Lung (tissue), 12 donors: Measurements from ENCODE around the gene PBX3. TPM values are rescaled to one million over a fixed set of nuclear protein-coding genes. Genes with fewer than 3 reads are reported as not detected.

Experiments
- ATAC-seq: fragments of 200-7000 bp; cut with Tn5 transposase; one replicate; pipeline ENCODE4 v1.9.1; 2020; ENCODE audit warnings: moderate number of reproducible peaks; ENCODE audit not compliant: insufficient read depth, low FRiP score
- DNase-seq, 3 donors: peaks; one replicate each; pipeline ENCODE4 v3.0.0-alpha.2; 2013 to 2017
- H3K27ac ChIP-seq, 2 donors: one replicate each; pipeline ENCODE4 v1.5.1; 2013; ENCODE audit warnings: mild to moderate bottlenecking in 2 of 2, moderate library complexity in 2 of 2, control low read depth in 1 of 2, inconsistent platforms in 1 of 2, low read depth in 1 of 2, low read length in 1 of 2
- H3K27me3 ChIP-seq, 3 donors: one replicate each; pipeline ENCODE4 v1.5.1; 2013; ENCODE audit warnings: low read length in 2 of 3; ENCODE audit not compliant: control insufficient read depth in 3 of 3, insufficient read depth in 3 of 3
- H3K36me3 ChIP-seq, 4 donors: one replicate each; pipeline ENCODE4 v1.5.1; 2013; ENCODE audit warnings: low read length in 4 of 4, mild to moderate bottlenecking in 1 of 4, moderate library complexity in 1 of 4; ENCODE audit not compliant: control insufficient read depth in 4 of 4, insufficient read depth in 4 of 4
- H3K4me1 ChIP-seq, 5 donors: one replicate each; pipeline ENCODE4 v1.5.1; 2013; ENCODE audit warnings: low read length in 5 of 5, mild to moderate bottlenecking in 2 of 5, moderate library complexity in 1 of 5; ENCODE audit not compliant: control insufficient read depth in 5 of 5, insufficient read depth in 5 of 5
- H3K4me3 ChIP-seq: one replicate; pipeline ENCODE4 v1.5.1; 2013; ENCODE audit warnings: mild to moderate bottlenecking, control low read depth, moderate library complexity
- H3K9ac ChIP-seq, 2 donors: one replicate each; pipeline ENCODE4 v1.5.1; 2013; ENCODE audit warnings: low read length in 2 of 2, control low read depth in 1 of 2; ENCODE audit not compliant: insufficient read depth in 1 of 2
- H3K9me3 ChIP-seq, 4 donors: one replicate each; pipeline ENCODE4 v1.5.1; 2013; ENCODE audit warnings: low read length in 3 of 4, mild to moderate bottlenecking in 1 of 4, moderate library complexity in 1 of 4; ENCODE audit not compliant: control insufficient read depth in 4 of 4, insufficient read depth in 3 of 4
- WGBS, 2 donors: extraction: QIAGEN DNeasy Blood & Tissue Kit; methylation state at CpG; one replicate each; pipeline ENCODE4 v1.1.7; 2013; 5-methylcytosine and 5-hydroxymethylcytosine counted together
- polyA plus RNA-seq, 2 donors: library from polyadenylated mRNA; stranded (reverse); fragments of 200-250 nt; gene quantifications; one replicate each; pipeline ENCODE4 v1.2.1, GENCODE V29; 2013
- total RNA-seq, 2 donors: library from RNA; depleted of rRNA in 1 of 2; stranded (reverse); fragments of >200 nt in 1 of 2; gene quantifications; one replicate each; pipeline ENCODE4 v1.2.1, GENCODE V29; 2014 to 2021
- TF ChIP-seq, protein P1 (sequence below): IDR thresholded peaks from 2 replicates; pipeline ENCODE4 v1.5.1; 2012; ENCODE audit warnings: mild to moderate bottlenecking; ENCODE audit errors: control extremely low read depth, extremely low read depth
- donor health status: control.
- donor health status: control.
- donor health status: Bipolar disorder and iron deficiency.
- donor health status: healthy.
- donor health status: DM: yes; HTN: yes; CAD: no.

Gene PBX3
- total and polyA plus RNA-seq, 4 donors: 8.6 to 60.4 (median 26.4) TPM

DNA sequence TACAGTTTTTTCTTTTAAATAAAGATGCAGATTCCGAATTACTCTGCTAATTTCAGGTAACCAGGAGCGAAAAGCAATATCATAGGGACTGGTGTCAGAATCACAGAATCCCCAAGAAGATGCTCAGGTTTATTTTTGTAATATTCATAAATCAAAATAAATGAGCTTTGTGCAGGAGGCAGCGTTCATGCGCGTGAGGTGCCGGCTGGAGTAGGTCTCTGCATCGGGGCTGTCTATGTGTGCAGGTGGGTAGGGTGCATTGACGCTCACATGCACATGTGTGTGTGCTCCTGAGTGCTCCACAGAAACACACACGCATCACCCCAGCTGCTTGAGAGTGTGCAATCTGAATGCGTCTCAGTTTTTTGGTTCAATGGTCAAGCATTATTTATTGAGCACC lies 226.4 kb downstream of the PBX3 start:
- no peak overlapping the region for H3K27ac ChIP-seq
- no peak overlapping the region for H3K4me3 ChIP-seq
- H3K9ac ChIP-seq: no peak overlapping the region
- peaks cover 0 to 4% (median 0%) of the 10 kb centered on the region in 5 donors for H3K4me1 ChIP-seq
- no peaks in the 10 kb centered on the region for H3K36me3 ChIP-seq
- ATAC-seq: no peak
- DNase-seq: no peak
- WGBS, 2 donors: 84 to 85% methylated on average over 10 of the region's 10 CpGs
- H3K9me3 ChIP-seq: peaks cover 0 to 12% (median 0%) of the 10 kb centered on the region in 4 donors
- TF ChIP-seq, protein P1, sequence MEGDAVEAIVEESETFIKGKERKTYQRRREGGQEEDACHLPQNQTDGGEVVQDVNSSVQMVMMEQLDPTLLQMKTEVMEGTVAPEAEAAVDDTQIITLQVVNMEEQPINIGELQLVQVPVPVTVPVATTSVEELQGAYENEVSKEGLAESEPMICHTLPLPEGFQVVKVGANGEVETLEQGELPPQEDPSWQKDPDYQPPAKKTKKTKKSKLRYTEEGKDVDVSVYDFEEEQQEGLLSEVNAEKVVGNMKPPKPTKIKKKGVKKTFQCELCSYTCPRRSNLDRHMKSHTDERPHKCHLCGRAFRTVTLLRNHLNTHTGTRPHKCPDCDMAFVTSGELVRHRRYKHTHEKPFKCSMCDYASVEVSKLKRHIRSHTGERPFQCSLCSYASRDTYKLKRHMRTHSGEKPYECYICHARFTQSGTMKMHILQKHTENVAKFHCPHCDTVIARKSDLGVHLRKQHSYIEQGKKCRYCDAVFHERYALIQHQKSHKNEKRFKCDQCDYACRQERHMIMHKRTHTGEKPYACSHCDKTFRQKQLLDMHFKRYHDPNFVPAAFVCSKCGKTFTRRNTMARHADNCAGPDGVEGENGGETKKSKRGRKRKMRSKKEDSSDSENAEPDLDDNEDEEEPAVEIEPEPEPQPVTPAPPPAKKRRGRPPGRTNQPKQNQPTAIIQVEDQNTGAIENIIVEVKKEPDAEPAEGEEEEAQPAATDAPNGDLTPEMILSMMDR: no peak
- H3K27me3 ChIP-seq: no peaks in the 10 kb centered on the region

DNA sequence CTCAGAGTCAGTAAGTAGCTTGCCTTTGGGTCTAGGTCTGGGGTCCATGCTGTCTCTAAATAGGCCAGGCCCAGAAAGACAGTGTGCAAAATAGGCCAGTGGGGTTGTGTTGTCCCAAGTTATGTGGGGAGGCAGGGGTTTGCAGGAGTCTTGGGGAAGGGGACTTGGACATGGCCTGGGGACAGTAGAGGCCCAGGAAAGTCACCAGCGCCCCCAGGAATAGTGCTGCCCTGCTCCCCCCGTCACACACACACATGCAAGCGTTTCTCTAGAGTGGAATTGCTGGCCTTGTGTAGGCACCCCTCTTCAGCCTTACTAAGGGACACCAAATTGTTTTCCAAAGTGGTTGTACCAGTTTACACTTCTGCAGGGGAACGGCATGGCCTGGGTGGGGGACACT lies 227.5 kb downstream of the PBX3 start:
- Histone ChIP-seq H3K36me3 (no peaks in the 10 kb centered on the region), H3K9me3 (peaks cover 0 to 12% (median 1%) of the 10 kb centered on the region in 4 donors), H3K4me3 (no peak overlapping the region), H3K27me3 (no peaks in the 10 kb centered on the region), H3K4me1 (peaks cover 0 to 4% (median 0%) of the 10 kb centered on the region in 5 donors), H3K9ac (no peak overlapping the region), H3K27ac (no peak overlapping the region)
- DNase-seq (no peak), ATAC-seq (no peak)
- TF ChIP-seq, protein P1: no peak
- WGBS, 2 donors: 92 to 94% methylated on average over 4 of the region's 4 CpGs

DNA sequence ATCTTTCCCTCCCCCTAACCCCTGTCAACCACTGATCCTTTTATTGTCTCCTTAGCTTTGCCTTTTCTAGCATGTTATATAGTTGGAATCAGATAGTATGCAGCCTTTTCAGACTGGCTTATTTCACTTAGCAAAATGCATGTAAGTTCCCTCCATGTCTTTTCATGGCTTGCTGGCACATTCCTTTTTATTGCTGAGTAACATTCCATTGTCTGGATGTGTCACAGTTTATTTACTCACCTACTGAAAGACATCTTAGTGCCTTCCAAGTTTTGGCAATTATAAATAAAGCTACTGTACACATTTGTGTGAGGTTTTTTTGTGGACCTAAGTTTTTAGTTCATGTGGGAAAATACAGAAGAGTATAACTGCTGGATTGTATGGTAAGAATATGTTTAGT lies 230.1 kb downstream of the PBX3 start:
- Histone ChIP-seq H3K4me1 (peaks cover 0 to 2% (median 0%) of the 10 kb centered on the region in 5 donors), H3K27ac (no peak overlapping the region), H3K27me3 (no peaks in the 10 kb centered on the region), H3K36me3 (no peaks in the 10 kb centered on the region), H3K9ac (no peak overlapping the region), H3K9me3 (peaks cover 0 to 12% (median 1%) of the 10 kb centered on the region in 4 donors), H3K4me3 (no peak overlapping the region)
- no peak for ATAC-seq
- TF ChIP-seq, protein P1: no peak
- no peak for DNase-seq

DNA sequence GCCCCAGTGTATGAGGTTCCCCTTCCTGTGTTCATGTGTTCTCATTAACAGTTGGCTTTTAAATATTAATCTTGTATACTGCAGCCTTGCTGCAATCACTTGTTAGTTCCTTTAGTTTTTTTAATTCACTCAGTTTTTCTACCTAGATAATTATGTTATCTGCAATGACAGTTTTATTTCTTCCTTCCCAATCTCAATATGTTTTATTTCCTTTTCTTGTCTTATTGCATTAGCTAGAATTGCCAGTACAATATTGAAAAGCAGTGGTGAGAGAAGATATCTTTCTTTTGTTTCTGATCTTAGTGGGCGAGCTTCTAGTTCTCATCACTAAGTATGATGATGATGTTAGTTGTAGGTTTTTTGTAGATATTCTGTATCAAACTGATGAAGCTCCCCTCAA lies 232.2 kb downstream of the PBX3 start:
- ATAC-seq (no peak), DNase-seq (no peak)
- no peak overlapping the region for H3K9ac ChIP-seq
- H3K27ac ChIP-seq: no peak overlapping the region
- no peaks in the 10 kb centered on the region for H3K27me3 ChIP-seq
- H3K4me3 ChIP-seq: no peak overlapping the region
- no peaks in the 10 kb centered on the region for H3K36me3 ChIP-seq
- TF ChIP-seq, protein P1: no peak
- 91 to 97% methylated on average over 1 of the region's 1 CpG for WGBS, 2 donors
- H3K4me1 ChIP-seq: peaks cover 0 to 2% (median 0%) of the 10 kb centered on the region in 5 donors
- peaks cover 0 to 10% (median 1%) of the 10 kb centered on the region in 4 donors for H3K9me3 ChIP-seq
